Calu3 (cell line): Measurements from ENCODE around the gene LTBP2. TPM values are rescaled to one million over a fixed set of nuclear protein-coding genes. Genes with fewer than 3 reads are reported as not detected.

Experiments used
- BruUV-seq: library from RNA; stranded (reverse); fragments of 400-500 nt; replicated peaks from 2 replicates; lab custom pipeline; 2021; lab: Mats Ljungman, UMichigan
- CTCF ChIA-PET: fragments of 300-600 bp; sonication (Branson Sonifier 250); formaldehyde crosslinking; loops from one replicate; lab custom pipeline; 2022; ENCODE audit warnings: antibody characterized with exemption; lab: Charles Lee
- DNase-seq: peaks from one replicate; pipeline ENCODE4 v3.0.0; 2022
- H3K27ac Mint-ChIP-seq: one replicate; pipeline ENCODE4 v1.8.0; 2022; ENCODE audit warnings: mixed read lengths; ENCODE audit not compliant: unreplicated experiment
- H3K27me3 Mint-ChIP-seq: one replicate; pipeline ENCODE4 v1.8.0; 2022; ENCODE audit warnings: mixed read lengths; ENCODE audit not compliant: unreplicated experiment
- H3K36me3 Mint-ChIP-seq: one replicate; pipeline ENCODE4 v1.8.0; 2022; ENCODE audit warnings: mild to moderate bottlenecking, moderate library complexity, mixed read lengths; ENCODE audit not compliant: insufficient read depth, unreplicated experiment
- H3K4me1 Mint-ChIP-seq: one replicate; pipeline ENCODE4 v1.8.0; 2022; ENCODE audit warnings: mild to moderate bottlenecking, low read depth, mixed read lengths; ENCODE audit not compliant: unreplicated experiment
- H3K4me3 Mint-ChIP-seq: one replicate; pipeline ENCODE4 v1.8.0; 2022; ENCODE audit warnings: mild to moderate bottlenecking, low read depth, moderate library complexity, mixed read lengths; ENCODE audit not compliant: unreplicated experiment
- H3K9me3 Mint-ChIP-seq: one replicate; pipeline ENCODE4 v1.8.0; 2022; ENCODE audit warnings: low read depth, mixed read lengths; ENCODE audit not compliant: unreplicated experiment
- CTCF ChIP-seq: fragments of 200-600 bp; IDR thresholded peaks from one replicate; pipeline ENCODE4 v1.8.0; 2022; ENCODE audit warnings: antibody characterized with exemption; ENCODE audit not compliant: unreplicated experiment
- intact Hi-C: fragments of 100-400 bp; cut with micrococcal nuclease; formaldehyde crosslinking; loops from one replicate; pipeline ENCODE4 v1.10.0; 2022; ENCODE audit not compliant: unreplicated experiment
- total RNA-seq: library from RNA; stranded (reverse); gene quantifications from 2 replicates; pipeline ENCODE4 v1.2.3, GENCODE V29; 2022

LTBP2 gene
- total RNA-seq, 1 experiment from 2014 or later, result 4.3 TPM

GRCh38 chr14:74593241-74593953, 18.6 kb downstream of the LTBP2 start:
- TF ChIP-seq CTCF, result no peak
- H3K27ac Mint-ChIP-seq, result no peak overlapping the region
- H3K36me3 Mint-ChIP-seq, result no peaks in the 10 kb centered on the region
- CTCF ChIA-PET, result interaction anchor here (0.5 to 1.8 kb wide), 3 partner anchors 15 to 25 kb away, joined by 3 to 7 read pairs (median 4); no protein-coding TSS in a partner anchor
- H3K4me3 Mint-ChIP-seq, result no peak overlapping the region
- H3K4me1 Mint-ChIP-seq, result no peaks in the 10 kb centered on the region
- no peak for DNase-seq
- H3K9me3 Mint-ChIP-seq, result no peaks in the 10 kb centered on the region
- no TSS peak for BruUV-seq
- H3K27me3 Mint-ChIP-seq, result peaks cover 25% of the 10 kb centered on the region
- intact Hi-C loops, result no loop called here

- DNase-seq, result no peak
- no peak overlapping the region for H3K27ac Mint-ChIP-seq
- no peaks in the 10 kb centered on the region for H3K9me3 Mint-ChIP-seq
- H3K4me1 Mint-ChIP-seq, result no peaks in the 10 kb centered on the region
- no TSS peak for BruUV-seq
- CTCF ChIA-PET, result interaction anchor here (0.5 to 0.6 kb wide), 2 partner anchors 20 to 24 kb away, joined by 3 to 4 read pairs; no protein-coding TSS in a partner anchor
- peaks cover 21% of the 10 kb centered on the region for H3K27me3 Mint-ChIP-seq
- H3K36me3 Mint-ChIP-seq, result no peaks in the 10 kb centered on the region
- intact Hi-C loops, result no loop called here
- no peak for TF ChIP-seq CTCF
- no peak overlapping the region for H3K4me3 Mint-ChIP-seq
These were observed 19.4 kb downstream of the LTBP2 start for GRCh38 chr14:74592476-74593201.

- no TSS peak for BruUV-seq
- H3K27me3 Mint-ChIP-seq, result peaks cover 13% of the 10 kb centered on the region
- CTCF ChIA-PET, result no interaction called here
- no peaks in the 10 kb centered on the region for H3K36me3 Mint-ChIP-seq
- no peak for DNase-seq
- H3K4me1 Mint-ChIP-seq, result no peaks in the 10 kb centered on the region
- no peak overlapping the region for H3K4me3 Mint-ChIP-seq
- H3K9me3 Mint-ChIP-seq, result no peaks in the 10 kb centered on the region
- intact Hi-C loops, result no loop called here
- H3K27ac Mint-ChIP-seq, result no peak overlapping the region
- TF ChIP-seq CTCF, result no peak
These were observed 20.1 kb downstream of the LTBP2 start for GRCh38 chr14:74591899-74592298.

DNA sequence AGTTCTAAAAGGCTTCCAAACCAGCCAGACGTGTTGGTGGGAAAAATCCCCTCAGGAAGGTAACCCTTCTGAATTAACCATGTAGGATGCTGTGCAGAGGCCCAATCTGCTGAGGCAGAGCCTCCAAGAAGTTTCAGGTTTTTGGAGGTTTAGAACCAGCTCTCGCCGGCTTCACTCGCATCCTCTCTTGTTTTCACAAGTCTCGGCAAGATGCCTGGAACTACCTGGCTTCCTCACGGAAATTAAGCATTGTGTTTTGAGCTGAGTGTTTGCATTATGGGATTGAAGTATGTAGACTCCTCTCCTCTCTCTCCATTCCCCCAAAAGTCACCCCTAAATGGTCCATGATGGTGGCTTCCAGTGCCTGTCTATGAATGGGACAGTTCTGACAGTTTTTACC, 20.6 kb downstream of the LTBP2 start:
- BruUV-seq, result no TSS peak
- no peak overlapping the region for H3K4me3 Mint-ChIP-seq
- no peak overlapping the region for H3K27ac Mint-ChIP-seq
- TF ChIP-seq CTCF, result no peak
- intact Hi-C loops, result no loop called here
- CTCF ChIA-PET, result no interaction called here
- DNase-seq, result no peak
- H3K4me1 Mint-ChIP-seq, result no peaks in the 10 kb centered on the region
- H3K36me3 Mint-ChIP-seq, result no peaks in the 10 kb centered on the region
- H3K27me3 Mint-ChIP-seq, result peaks cover 8% of the 10 kb centered on the region
- no peaks in the 10 kb centered on the region for H3K9me3 Mint-ChIP-seq
